Mucosa of descending colon (tissue), 3 donors: ENCODE results near the gene NF1. TPM values are rescaled to one million over a fixed set of nuclear protein-coding genes. Genes with fewer than 3 reads are reported as not detected.
"Not testable (repeated sequence)": the region's sequence is repeated elsewhere in the genome, so short reads cannot be mapped to it uniquely, and the experiment has no call there.

Source experiments
- ATAC-seq: fragments of 200-7000 bp; cut with Tn5 transposase; one replicate; pipeline ENCODE4 v1.9.1; 2020; ENCODE audit warnings: mild to moderate bottlenecking, moderate library complexity
- DNase-seq, 3 donors: peaks; one replicate each; pipeline ENCODE4 v3.0.0-alpha.2; 2020
- H3K36me3 ChIP-seq: fragments of 200-600 bp; one replicate; pipeline ENCODE4 v1.8.0; 2021; ENCODE audit warnings: low read depth, mild to moderate bottlenecking
- H3K4me1 ChIP-seq: fragments of 200-600 bp; one replicate; pipeline ENCODE4 v1.8.0; 2021; ENCODE audit warnings: low read depth, mild to moderate bottlenecking
- H3K4me3 ChIP-seq: fragments of 200-600 bp; one replicate; pipeline ENCODE4 v1.8.0; 2021; ENCODE audit warnings: mild to moderate bottlenecking
- H3K9me3 ChIP-seq: fragments of 200-600 bp; one replicate; pipeline ENCODE4 v1.8.0; 2021; ENCODE audit warnings: mild to moderate bottlenecking
- CTCF ChIP-seq: fragments of 200-600 bp; IDR thresholded peaks from one replicate; pipeline ENCODE4 v1.8.0; 2022; ENCODE audit warnings: antibody characterized with exemption, mild to moderate bottlenecking
- intact Hi-C, 2 donors: fragments of 100-400 bp; cut with DNase I in 1 of 2; cut with micrococcal nuclease in 1 of 2; formaldehyde crosslinking; loops; one replicate each; pipeline versions ENCODE4 v1.11.0 to v1.11.1; 2022; cut with DNase I, micrococcal nuclease
- total RNA-seq, 3 donors: library from RNA; stranded (reverse); fragmentation: NEBNext Ultra II Directional in 2 of 3; extraction: Animal tissue kit (Norgen Biotek cat#: 25700) in 2 of 3; gene quantifications; one replicate each; pipeline versions ENCODE4 v1.2.1 to v1.2.4, GENCODE V29; 2021 to 2023
- donor health status: DM: no; HTN: no; CAD: no; lungs with moderate emphysema.
- donor health status: DM: no; HTN: no; CAD: no.
- donor health status: DM: no; HTN: yes; CAD: no.

The NF1 gene
- total RNA-seq, 3 donors from 2014 or later = 51.9 to 67.6 (median 52.4) TPM

GRCh38 chr17:31079731-31080130 is 15.0 kb upstream of the NF1 start:
- intact Hi-C loops = no loop called here
- no peak for DNase-seq
- no peaks in the 10 kb centered on the region for H3K36me3 ChIP-seq
- H3K9me3 ChIP-seq = no peaks in the 10 kb centered on the region
- ATAC-seq = no peak
- no peaks in the 10 kb centered on the region for H3K4me1 ChIP-seq
- H3K4me3 ChIP-seq = no peak overlapping the region
- TF ChIP-seq CTCF = no peak

GRCh38 chr17:31085563-31085962 is 9.2 kb upstream of the NF1 start:
- no peak overlapping the region for H3K4me3 ChIP-seq
- H3K4me1 ChIP-seq = no peaks in the 10 kb centered on the region
- intact Hi-C loops = no loop called here
- no peak for TF ChIP-seq CTCF
- no peak for DNase-seq
- H3K36me3 ChIP-seq = no peaks in the 10 kb centered on the region
- no peak for ATAC-seq
- no peaks in the 10 kb centered on the region for H3K9me3 ChIP-seq

- Histone ChIP-seq H3K36me3 (no peaks in the 10 kb centered on the region), H3K9me3 (no peaks in the 10 kb centered on the region), H3K4me3 (no peak overlapping the region), H3K4me1 (no peaks in the 10 kb centered on the region)
- no peak for TF ChIP-seq CTCF
- DNase-seq (no peak), ATAC-seq (no peak)
- intact Hi-C loops = no loop called here
Measured at GRCh38 chr17:31089471-31089870, 5.3 kb upstream of the NF1 start.

- DNase-seq, H3K36me3 ChIP-seq, H3K4me1 ChIP-seq, intact Hi-C loops, H3K4me3 ChIP-seq, ATAC-seq, H3K9me3 ChIP-seq: not testable (repeated sequence)
Measured at GRCh38 chr17:31090650-31091049, 4.1 kb upstream of the NF1 start.

GRCh38 chr17:31092475-31093064 is 2.2 kb upstream of the NF1 start:
- Histone ChIP-seq H3K36me3 (no peaks in the 10 kb centered on the region), H3K4me3 (no peak overlapping the region), H3K9me3 (no peaks in the 10 kb centered on the region), H3K4me1 (no peaks in the 10 kb centered on the region)
- TF ChIP-seq CTCF = no peak
- intact Hi-C loops = no loop called here
- DNase-seq (no peak), ATAC-seq (no peak)

- no peaks in the 10 kb centered on the region for H3K9me3 ChIP-seq
- no peaks in the 10 kb centered on the region for H3K36me3 ChIP-seq
- DNase-seq (peak; percentile 59 to 64 (median 62)), ATAC-seq (peak; percentile 47)
- TF ChIP-seq CTCF = no peak
- H3K4me1 ChIP-seq = no peaks in the 10 kb centered on the region
- intact Hi-C loops = no loop called here
- H3K4me3 ChIP-seq = peak overlapping the region; percentile 74
Measured at GRCh38 chr17:31093866-31094599, 744 bp upstream of the NF1 start.
